ENCODE results near the gene ETV2.

Gene ETV2

DNA sequence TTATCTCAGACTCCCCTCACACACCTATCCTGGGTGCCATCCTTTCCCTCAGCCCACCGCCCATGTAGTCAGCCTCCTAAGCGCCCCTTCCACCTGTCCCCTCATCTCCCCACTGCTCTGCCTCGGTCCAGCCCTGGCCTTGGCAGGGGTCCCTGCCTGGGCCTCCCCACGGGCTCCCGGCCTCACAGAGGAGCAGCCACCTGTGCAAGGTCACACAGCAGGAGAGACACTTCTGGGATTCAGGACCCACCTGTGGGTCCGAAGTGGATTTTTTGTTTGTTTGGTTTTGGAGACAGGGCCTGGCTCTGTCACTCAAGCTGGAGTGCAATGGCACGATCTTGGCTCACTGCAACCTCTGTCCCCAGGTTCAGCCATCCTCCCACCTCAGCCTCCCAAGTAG, 24.1 kb downstream of the ETV2 start:
- DNase-seq (ENCODE audit: low spot score): no peak
- TF ChIP-seq, protein P1, sequence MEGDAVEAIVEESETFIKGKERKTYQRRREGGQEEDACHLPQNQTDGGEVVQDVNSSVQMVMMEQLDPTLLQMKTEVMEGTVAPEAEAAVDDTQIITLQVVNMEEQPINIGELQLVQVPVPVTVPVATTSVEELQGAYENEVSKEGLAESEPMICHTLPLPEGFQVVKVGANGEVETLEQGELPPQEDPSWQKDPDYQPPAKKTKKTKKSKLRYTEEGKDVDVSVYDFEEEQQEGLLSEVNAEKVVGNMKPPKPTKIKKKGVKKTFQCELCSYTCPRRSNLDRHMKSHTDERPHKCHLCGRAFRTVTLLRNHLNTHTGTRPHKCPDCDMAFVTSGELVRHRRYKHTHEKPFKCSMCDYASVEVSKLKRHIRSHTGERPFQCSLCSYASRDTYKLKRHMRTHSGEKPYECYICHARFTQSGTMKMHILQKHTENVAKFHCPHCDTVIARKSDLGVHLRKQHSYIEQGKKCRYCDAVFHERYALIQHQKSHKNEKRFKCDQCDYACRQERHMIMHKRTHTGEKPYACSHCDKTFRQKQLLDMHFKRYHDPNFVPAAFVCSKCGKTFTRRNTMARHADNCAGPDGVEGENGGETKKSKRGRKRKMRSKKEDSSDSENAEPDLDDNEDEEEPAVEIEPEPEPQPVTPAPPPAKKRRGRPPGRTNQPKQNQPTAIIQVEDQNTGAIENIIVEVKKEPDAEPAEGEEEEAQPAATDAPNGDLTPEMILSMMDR (IDR thresholded peaks at IDR 0.05; ENCODE audit: borderline replicate concordance, control extremely low read depth, extremely low read depth, insufficient read depth, missing control alignments): no peak
- in situ Hi-C loops (cut with MboI; ENCODE audit: low sequenced_read_pairs, unreplicated experiment): no loop called here

DNA sequence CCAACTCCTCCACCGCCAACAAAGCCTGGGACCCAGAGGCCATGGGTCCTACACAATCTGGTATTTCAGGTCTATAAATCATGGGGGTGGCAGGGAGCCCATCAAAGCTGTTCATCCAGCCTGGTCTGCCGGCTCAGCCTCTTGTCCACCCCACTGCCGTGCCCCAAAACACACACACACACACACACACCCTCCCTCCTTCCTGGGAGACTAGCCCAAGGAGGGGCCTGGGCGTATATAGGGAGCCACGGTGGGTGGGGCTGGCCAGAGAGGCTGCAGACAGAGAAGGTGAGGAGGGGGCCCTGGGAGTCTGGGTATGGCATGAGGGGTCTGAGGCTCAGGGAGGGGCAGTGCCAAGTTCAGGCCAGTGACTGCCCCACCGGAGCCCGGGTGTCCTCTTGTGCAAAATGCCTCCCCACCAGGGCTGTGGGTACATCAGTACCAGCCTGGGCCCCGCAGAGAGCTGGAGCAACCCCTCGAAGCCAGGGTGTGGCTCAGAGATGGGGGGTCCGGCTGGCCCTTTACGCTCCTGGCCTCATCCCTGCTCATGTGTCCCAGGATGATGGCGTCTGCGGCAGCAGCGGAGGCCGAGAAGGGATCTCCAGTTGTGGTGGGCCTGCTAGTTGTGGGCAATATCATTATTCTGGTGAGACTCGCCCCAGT, 24.8 kb downstream of the ETV2 start, which contains the start of gene UPK1A:
UPK1A (plus strand) TSS at position 267 of the 663 bp plus-strand sequence; CDS start at position 563, 296 bp downstream.
- TF ChIP-seq, protein P1 (IDR thresholded peaks at IDR 0.05; ENCODE audit: borderline replicate concordance, control extremely low read depth, extremely low read depth, insufficient read depth, missing control alignments): no peak
- no peak for DNase-seq (ENCODE audit: low spot score)
- in situ Hi-C loops (cut with MboI; ENCODE audit: low sequenced_read_pairs, unreplicated experiment): no loop called here

DNA sequence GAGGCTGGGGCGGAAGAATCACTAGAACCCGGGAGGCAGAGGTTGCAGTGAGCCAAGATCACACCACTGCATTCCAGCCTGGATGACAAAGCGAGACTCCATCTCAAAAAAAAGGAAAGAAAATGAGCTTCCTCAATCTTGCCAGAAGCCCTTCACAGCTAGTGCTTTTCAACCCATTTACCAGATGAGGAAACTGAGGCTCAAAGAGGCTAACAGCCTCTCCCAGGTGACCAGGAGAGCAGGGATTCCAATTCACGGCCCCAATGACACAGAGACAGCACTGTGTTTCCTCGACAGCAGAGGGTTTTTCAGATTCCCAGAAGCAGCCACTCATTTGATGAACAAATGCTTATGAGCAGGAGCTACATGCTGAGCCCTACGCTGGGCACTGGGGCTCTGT, 28.0 kb downstream of the ETV2 start:
- in situ Hi-C loops (cut with MboI; ENCODE audit: low sequenced_read_pairs, unreplicated experiment): no loop called here
- TF ChIP-seq, protein P1 (IDR thresholded peaks at IDR 0.05; ENCODE audit: borderline replicate concordance, control extremely low read depth, extremely low read depth, insufficient read depth, missing control alignments): no peak
- DNase-seq (ENCODE audit: low spot score): no peak

DNA sequence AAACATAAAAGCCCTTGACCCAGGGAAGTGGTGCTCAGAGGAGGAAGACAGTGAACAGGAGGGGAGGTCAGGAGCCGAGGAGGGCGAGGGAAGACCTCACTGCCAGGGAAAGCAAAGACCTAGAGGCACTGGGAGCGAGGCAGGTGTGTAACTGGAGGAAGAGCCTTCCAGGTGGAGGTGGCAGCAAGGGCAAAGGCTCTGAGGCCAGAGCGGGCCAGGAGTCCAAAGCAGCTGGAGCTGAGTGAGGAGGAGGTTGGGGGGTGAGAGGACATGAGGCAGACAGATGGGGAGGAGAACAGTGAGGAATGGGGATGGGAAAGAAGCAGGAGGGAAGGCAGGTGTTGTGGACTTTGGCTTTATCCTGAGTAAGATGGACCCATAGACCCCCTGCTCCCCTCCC, 28.4 kb downstream of the ETV2 start:
- TF ChIP-seq, protein P1 (IDR thresholded peaks at IDR 0.05; ENCODE audit: borderline replicate concordance, control extremely low read depth, extremely low read depth, insufficient read depth, missing control alignments): no peak
- in situ Hi-C loops (cut with MboI; ENCODE audit: low sequenced_read_pairs, unreplicated experiment): no loop called here
- no peak for DNase-seq (ENCODE audit: low spot score)

DNA sequence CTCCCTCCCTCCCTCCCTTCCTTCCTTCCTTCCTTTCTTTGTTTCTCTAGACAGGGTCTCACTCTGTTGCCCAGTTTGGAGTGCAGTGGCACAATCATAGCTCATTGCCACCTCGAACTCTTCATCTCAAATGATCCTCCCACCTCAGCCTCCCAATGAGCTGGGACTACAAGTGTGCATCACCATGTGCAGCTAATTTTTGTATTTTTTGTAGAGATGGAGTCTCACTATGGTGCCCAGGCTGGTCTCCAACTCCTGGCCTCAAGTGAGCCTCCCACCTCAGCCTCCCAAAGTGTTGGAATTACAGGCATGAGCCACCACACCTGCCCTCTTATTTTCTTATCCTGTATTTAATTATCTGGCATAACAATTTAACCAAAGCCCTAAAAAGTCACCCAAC, 29.1 kb downstream of the ETV2 start:
- in situ Hi-C loops (cut with MboI; ENCODE audit: low sequenced_read_pairs, unreplicated experiment): no loop called here
- no peak for DNase-seq (ENCODE audit: low spot score)
- TF ChIP-seq, protein P1 (IDR thresholded peaks at IDR 0.05; ENCODE audit: borderline replicate concordance, control extremely low read depth, extremely low read depth, insufficient read depth, missing control alignments): no peak

DNA sequence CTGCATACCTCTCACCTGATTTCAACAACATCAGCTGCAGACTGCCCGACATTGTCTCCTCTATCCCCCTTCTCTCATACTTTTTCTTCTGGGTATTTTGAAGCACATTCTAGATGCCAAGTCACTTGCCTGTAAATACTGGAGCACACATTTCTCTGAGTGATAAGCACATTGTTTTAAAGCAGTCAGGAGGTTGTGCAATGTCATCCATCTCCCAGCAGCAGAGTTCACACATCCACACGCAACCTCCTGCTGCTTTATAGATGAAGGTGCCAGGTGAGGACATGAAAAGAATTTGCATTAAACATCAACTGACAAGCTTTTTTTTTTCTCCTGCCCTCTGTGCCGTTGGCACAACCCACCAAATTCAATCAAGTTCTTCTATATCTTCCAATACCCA, 30.3 kb downstream of the ETV2 start:
- DNase-seq (ENCODE audit: low spot score): no peak
- TF ChIP-seq, protein P1 (IDR thresholded peaks at IDR 0.05; ENCODE audit: borderline replicate concordance, control extremely low read depth, extremely low read depth, insufficient read depth, missing control alignments): no peak
- in situ Hi-C loops (cut with MboI; ENCODE audit: low sequenced_read_pairs, unreplicated experiment): no loop called here
